Prostate gland (tissue), 2 donors: ENCODE results near the gene NANP. TPM values are rescaled to one million over a fixed set of nuclear protein-coding genes. Genes with fewer than 3 reads are reported as not detected.
"Not testable (repeated sequence)": the region's sequence is repeated elsewhere in the genome, so short reads cannot be mapped to it uniquely, and the experiment has no call there.

Experiments used
- DNase-seq: peaks from one replicate; pipeline ENCODE4 v3.0.0-alpha.2; 2019; ENCODE audit warnings: low spot score
- H3K27ac ChIP-seq, 2 donors: fragments of 200-600 bp; sonication (generic); 2 replicates each; pipeline ENCODE4 v1.5.1; 2017 to 2019
- H3K27me3 ChIP-seq: fragments of 200-600 bp; sonication (generic); replicated peaks from 2 replicates; pipeline ENCODE4 v1.5.1; 2019; ENCODE audit not compliant: insufficient read depth
- H3K36me3 ChIP-seq, 2 donors: fragments of 200-600 bp; sonication (generic); 1 replicate in 1 of 2; 2 replicates in 1 of 2; pipeline versions ENCODE4 v1.5.1 to v1.8.1; 2017 to 2019
- H3K4me1 ChIP-seq: fragments of 200-600 bp; sonication (generic); replicated peaks from 2 replicates; pipeline ENCODE4 v1.5.1; 2019
- H3K4me3 ChIP-seq, 2 donors: fragments of 200-600 bp; sonication (generic); 2 replicates each; pipeline ENCODE4 v1.5.1; 2017 to 2019
- H3K9me3 ChIP-seq: fragments of 200-600 bp; sonication (generic); 2 replicates; pipeline ENCODE4 v1.5.1; 2017
- POLR2A ChIP-seq: fragments of 450-650 bp; IDR thresholded peaks from one replicate; pipeline ENCODE4 v1.6.1; 2016; ENCODE audit warnings: antibody characterized with exemption, mild to moderate bottlenecking
- POLR2AphosphoS5 ChIP-seq: sonication (generic); formaldehyde crosslinking; IDR thresholded peaks from one replicate; pipeline ENCODE4 v1.6.1; 2017; ENCODE audit warnings: antibody characterized with exemption
- WGBS: methylation state at CpG from one replicate; pipeline ENCODE4 v1.1.5; 2018; 5-methylcytosine and 5-hydroxymethylcytosine counted together
- intact Hi-C: fragments of 100-400 bp; cut with DNase I; formaldehyde crosslinking; loops from one replicate; pipeline ENCODE4 v1.14.2; 2022
- total RNA-seq, 2 donors: library from RNA; depleted of rRNA; stranded (reverse); fragments of >200 nt; gene quantifications; one replicate each; pipeline ENCODE4 v1.1.0, GENCODE V29; 2016
- TF ChIP-seq, protein P1 (sequence below), 4 experiments: fragments of 200-600 bp in 2 of 4; fragments of 450-650 bp in 2 of 4; sonication (generic) in 2 of 4; IDR thresholded peaks; 1 replicate in 3 of 4; 2 replicates in 1 of 4; pipeline ENCODE4 v1.5.1; 2016 to 2019; ENCODE audit warnings: antibody characterized with exemption in 4 of 4, mild to moderate bottlenecking in 2 of 4, moderate library complexity in 2 of 4

The NANP gene
- total RNA-seq, 2 donors from 2014 or later, result 4.0 to 5.3 TPM

- intact Hi-C loops, result no loop called here
- H3K4me3 ChIP-seq, result no peak overlapping the region
- DNase-seq, result no peak
- H3K9me3 ChIP-seq, result no peaks in the 10 kb centered on the region
- no peaks in the 10 kb centered on the region for H3K4me1 ChIP-seq
- TF ChIP-seq, protein P1, sequence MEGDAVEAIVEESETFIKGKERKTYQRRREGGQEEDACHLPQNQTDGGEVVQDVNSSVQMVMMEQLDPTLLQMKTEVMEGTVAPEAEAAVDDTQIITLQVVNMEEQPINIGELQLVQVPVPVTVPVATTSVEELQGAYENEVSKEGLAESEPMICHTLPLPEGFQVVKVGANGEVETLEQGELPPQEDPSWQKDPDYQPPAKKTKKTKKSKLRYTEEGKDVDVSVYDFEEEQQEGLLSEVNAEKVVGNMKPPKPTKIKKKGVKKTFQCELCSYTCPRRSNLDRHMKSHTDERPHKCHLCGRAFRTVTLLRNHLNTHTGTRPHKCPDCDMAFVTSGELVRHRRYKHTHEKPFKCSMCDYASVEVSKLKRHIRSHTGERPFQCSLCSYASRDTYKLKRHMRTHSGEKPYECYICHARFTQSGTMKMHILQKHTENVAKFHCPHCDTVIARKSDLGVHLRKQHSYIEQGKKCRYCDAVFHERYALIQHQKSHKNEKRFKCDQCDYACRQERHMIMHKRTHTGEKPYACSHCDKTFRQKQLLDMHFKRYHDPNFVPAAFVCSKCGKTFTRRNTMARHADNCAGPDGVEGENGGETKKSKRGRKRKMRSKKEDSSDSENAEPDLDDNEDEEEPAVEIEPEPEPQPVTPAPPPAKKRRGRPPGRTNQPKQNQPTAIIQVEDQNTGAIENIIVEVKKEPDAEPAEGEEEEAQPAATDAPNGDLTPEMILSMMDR (IDR thresholded peaks at IDR 0.05), result no peak
- TF ChIP-seq POLR2A (no peak), POLR2AphosphoS5 (no peak)
- H3K36me3 ChIP-seq, result no peaks in the 10 kb centered on the region
- no peaks in the 10 kb centered on the region for H3K27me3 ChIP-seq
- WGBS, result 91% methylated on average over 3 of the region's 3 CpGs
- no peak overlapping the region for H3K27ac ChIP-seq
Measured at GRCh38 chr20:25619514-25619913, 4.3 kb downstream of the NANP start.

DNA sequence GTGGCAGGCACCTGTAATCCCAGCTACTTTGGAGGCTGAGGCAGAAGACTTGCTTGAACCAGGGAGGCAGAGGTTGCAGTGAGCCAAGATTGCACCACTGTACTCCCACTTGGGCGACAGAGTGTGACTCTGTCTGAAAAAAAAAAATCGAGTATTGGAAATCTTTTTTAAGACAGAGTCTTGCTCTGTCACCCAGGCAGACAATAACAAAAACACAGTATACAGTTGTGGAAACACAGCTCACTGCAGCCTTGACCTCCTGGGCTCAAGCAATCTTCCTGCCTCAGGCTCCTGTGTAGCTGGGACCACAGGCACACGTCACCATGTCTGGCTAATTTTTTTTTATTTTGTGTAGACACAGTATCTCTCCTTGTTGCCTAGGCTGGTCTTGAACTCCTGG is 15.0 kb downstream of the NANP start:
- 90% methylated on average over 3 of the region's 3 CpGs for WGBS

DNA sequence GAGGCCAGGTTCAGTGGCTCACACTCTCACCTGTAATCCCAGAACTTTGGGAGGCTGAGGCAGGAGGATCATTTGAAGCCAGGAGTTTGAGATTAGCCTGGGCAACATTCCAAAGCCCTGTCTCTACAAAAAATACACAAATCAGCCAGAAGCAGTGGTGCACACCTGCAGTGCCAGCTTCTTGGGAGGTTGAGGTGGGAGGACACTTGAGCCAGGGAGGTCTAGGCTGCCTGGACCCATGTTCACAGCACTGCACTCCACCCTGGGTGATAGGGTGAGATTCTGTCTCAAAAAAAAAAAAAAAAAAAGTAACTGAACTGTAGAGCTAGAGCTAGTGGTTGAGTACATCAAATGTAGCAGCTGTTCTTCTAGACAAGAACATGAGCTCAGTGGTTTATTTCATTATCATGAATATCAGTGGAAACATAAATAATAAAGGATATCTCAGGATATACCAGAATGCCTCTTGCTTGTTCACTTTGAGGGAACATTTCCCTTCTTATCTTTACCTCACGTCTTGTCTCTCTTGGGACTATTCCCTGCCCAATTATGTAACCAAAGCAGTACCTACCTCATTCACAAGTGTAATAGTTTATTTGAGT is 17.6 kb downstream of the NANP start:
- Histone ChIP-seq H3K9me3 (no peaks in the 10 kb centered on the region), H3K27me3 (no peaks in the 10 kb centered on the region), H3K27ac (no peak overlapping the region), H3K4me1 (no peaks in the 10 kb centered on the region), H3K36me3 (no peaks in the 10 kb centered on the region), H3K4me3 (no peak overlapping the region)
- TF ChIP-seq, protein P1 (IDR thresholded peaks at IDR 0.05), result no peak
- intact Hi-C loops, result no loop called here
- DNase-seq, result no peak
- WGBS, result 53% methylated on average over 1 of the region's 1 CpG

More for the DNA sequence above, 15.0 kb downstream of the NANP start:
- Histone ChIP-seq H3K27ac (no peak overlapping the region), H3K9me3 (no peaks in the 10 kb centered on the region), H3K4me3 (no peak overlapping the region), H3K27me3 (no peaks in the 10 kb centered on the region), H3K4me1 (no peaks in the 10 kb centered on the region), H3K36me3 (no peaks in the 10 kb centered on the region)
- TF ChIP-seq, protein P1 (IDR thresholded peaks at IDR 0.05), result no peak
- TF ChIP-seq POLR2AphosphoS5, result no peak
- TF ChIP-seq POLR2A, result no peak
- DNase-seq, result no peak
- intact Hi-C loops, result no loop called here

- DNase-seq, result no peak
- TF ChIP-seq POLR2AphosphoS5, result no peak
- TF ChIP-seq POLR2A, result no peak
- TF ChIP-seq, protein P1 (IDR thresholded peaks at IDR 0.05), result no peak
- H3K27me3 ChIP-seq, result no peaks in the 10 kb centered on the region
- H3K9me3 ChIP-seq, result no peaks in the 10 kb centered on the region
- H3K4me3 ChIP-seq, result no peak overlapping the region
- no peak overlapping the region for H3K27ac ChIP-seq
- no peaks in the 10 kb centered on the region for H3K4me1 ChIP-seq
- intact Hi-C loops, result no loop called here
- no peaks in the 10 kb centered on the region for H3K36me3 ChIP-seq
- WGBS, result 70% methylated on average over 7 of the region's 7 CpGs
Measured at GRCh38 chr20:25605148-25605547, 18.7 kb downstream of the NANP start.

GRCh38 chr20:25604611-25605010 is 19.2 kb downstream of the NANP start:
- Histone ChIP-seq H3K4me1 (no peaks in the 10 kb centered on the region), H3K27ac (no peak overlapping the region), H3K9me3 (no peaks in the 10 kb centered on the region), H3K4me3 (no peak overlapping the region), H3K27me3 (no peaks in the 10 kb centered on the region), H3K36me3 (no peaks in the 10 kb centered on the region)
- intact Hi-C loops, result no loop called here
- TF ChIP-seq POLR2A, result no peak
- TF ChIP-seq, protein P1 (IDR thresholded peaks at IDR 0.05), result no peak
- TF ChIP-seq POLR2AphosphoS5, result no peak
- WGBS, result 90% methylated on average over 9 of the region's 9 CpGs
- DNase-seq, result no peak

DNA sequence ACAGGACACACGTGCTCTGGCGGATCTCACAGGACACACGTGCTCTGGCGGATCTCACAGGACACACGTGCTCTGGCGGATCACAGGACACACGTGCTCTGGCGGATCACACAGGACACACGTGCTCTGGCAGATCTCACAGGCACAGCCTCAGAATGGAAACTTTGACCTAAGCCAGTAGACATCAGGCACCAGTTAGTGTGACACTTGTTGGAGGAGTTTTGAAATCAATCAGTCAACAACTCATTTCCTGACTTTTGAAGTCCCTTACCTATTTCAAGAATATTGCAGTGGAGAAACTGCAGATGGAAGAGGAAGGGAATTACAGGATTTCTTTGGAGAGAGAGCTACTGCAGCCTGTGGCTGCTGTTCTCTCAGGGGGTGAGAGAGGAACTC is 20.9 kb downstream of the NANP start:
- H3K27me3 ChIP-seq, H3K9me3 ChIP-seq, H3K27ac ChIP-seq, H3K4me3 ChIP-seq, intact Hi-C loops, H3K36me3 ChIP-seq, DNase-seq, H3K4me1 ChIP-seq: not testable (repeated sequence)
- 89% methylated on average over 6 of the region's 9 CpGs for WGBS

- H3K9me3 ChIP-seq, H3K4me1 ChIP-seq, H3K36me3 ChIP-seq, DNase-seq, H3K27ac ChIP-seq, H3K27me3 ChIP-seq, intact Hi-C loops, H3K4me3 ChIP-seq: not testable (repeated sequence)
- 91% methylated on average over 16 of the region's 39 CpGs for WGBS
Measured at GRCh38 chr20:25602191-25602913, 21.5 kb downstream of the NANP start.
